GM18505 (cell line): Measurements from ENCODE around the gene RIOK1.
"Not testable (repeated sequence)": the region's sequence is repeated elsewhere in the genome, so short reads cannot be mapped to it uniquely, and the experiment has no call there.

ENCODE experiments used
- ATAC-seq: cut with Tn5 transposase; IDR thresholded peaks from one replicate; pipeline ENCODE4 v1.9.1; 2021; ENCODE audit not compliant: unreplicated experiment
- POLR2A ChIP-seq: IDR thresholded peaks from 4 replicates; pipeline ENCODE4 v1.6.1; 2011; ENCODE audit warnings: borderline replicate concordance; ENCODE audit not compliant: insufficient read depth, insufficient read length; ENCODE audit errors: extremely low read depth

Gene RIOK1

DNA sequence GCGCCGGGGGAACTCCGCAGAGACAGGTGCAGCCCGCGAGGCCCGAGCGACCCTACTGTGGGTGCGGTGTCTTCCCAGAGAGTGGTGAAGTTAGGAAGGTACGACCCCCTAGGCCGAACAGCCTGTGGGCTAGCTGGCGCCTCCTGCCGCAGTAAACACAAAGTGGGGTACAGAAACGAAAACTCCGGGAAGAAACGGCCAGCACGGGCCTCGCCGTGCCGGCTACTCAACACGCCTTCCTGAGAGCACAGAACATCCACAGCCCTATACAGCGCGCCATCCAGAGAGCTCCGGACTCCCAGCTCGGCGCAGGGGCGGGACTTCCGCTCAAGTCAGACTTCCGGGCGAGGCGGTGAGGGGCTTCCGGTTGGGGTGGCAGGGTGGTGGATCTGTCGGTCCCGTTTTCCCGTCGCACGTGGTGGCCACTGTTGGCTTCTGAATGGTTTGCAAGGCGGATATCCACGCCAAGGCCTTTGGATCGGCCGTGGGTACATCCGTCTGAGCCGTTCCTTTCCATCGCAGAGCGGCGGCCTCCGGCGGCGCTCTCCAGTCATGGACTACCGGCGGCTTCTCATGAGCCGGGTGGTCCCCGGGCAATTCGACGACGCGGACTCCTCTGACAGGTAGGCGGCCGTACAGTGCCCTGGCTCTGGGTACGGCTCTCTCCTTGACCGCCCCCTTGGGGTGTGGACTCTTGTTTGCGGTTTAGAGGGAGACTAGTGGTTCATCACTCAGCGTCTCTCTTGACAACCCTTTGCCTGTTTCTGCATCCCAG lies at the start of gene RIOK1, which contains the start of gene CAGE1:
Gene RIOK1 (plus strand): TSS at position 358 of the 775 bp plus-strand sequence. CDS start 195 bp downstream, at position 553.
Gene CAGE1 (minus strand): TSS at position 292 of the 775 bp plus-strand sequence. CDS start 2,569 bp downstream, outside the sequence.
- TF ChIP-seq POLR2A: peak; percentile 99
- ATAC-seq: peak; percentile 97

DNA sequence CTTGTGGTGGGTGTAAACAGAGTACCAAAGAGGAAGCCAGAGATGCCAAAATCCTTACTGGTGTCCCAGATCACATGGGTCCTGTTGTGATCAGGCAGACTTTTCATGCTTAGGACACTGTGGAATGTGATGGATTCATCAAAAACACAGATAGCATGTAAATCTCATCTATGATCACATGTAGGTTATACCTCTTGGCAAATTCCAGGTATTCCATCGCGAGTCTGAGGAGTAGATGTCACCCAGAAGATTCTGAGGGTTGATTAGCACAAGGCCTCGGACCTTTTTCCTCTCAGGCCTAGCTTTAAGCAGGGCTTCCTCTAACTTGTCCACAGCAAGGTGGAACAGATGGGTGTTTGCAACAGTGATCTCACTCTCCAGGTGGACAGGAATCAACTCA lies 48.3 kb upstream of the RIOK1 start:
- ATAC-seq: no peak
- no peak for TF ChIP-seq POLR2A

DNA sequence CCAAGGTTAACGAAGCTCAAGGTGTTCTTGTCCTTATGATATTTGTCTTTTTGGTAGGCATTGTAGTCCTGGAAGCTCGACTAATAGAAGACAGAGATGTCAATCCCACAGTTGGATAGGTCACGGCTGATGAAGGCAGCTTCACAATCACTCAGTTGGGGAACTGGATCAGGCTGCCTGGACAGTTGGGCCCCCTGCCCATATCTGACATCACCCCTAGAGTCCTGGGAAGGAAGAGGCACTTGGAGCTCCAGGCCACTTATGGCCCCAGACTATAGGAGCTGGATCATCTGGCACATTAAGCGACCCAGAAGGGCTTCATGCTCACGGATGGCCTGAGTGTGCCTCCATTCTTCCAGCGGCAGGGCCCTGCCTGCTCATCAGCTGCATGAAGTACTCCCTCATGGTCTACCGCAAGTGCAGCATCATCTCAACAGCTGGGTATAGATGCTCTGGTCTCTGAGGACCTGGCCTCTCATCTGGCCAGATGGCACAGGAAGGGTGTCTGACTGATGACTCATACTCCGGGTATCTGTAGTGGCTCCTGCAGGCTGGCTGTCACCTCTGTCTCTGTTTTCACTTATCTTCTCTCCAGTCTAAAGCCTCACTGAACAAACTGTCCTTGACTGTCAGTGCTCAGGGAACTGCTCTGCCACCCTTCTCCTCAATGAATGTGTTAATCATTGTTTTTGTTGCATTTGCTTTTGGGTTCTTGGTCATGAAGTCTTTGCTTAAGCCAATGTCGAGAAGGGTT lies 47.4 kb upstream of the RIOK1 start:
- ATAC-seq: no peak
- TF ChIP-seq POLR2A: no peak

DNA sequence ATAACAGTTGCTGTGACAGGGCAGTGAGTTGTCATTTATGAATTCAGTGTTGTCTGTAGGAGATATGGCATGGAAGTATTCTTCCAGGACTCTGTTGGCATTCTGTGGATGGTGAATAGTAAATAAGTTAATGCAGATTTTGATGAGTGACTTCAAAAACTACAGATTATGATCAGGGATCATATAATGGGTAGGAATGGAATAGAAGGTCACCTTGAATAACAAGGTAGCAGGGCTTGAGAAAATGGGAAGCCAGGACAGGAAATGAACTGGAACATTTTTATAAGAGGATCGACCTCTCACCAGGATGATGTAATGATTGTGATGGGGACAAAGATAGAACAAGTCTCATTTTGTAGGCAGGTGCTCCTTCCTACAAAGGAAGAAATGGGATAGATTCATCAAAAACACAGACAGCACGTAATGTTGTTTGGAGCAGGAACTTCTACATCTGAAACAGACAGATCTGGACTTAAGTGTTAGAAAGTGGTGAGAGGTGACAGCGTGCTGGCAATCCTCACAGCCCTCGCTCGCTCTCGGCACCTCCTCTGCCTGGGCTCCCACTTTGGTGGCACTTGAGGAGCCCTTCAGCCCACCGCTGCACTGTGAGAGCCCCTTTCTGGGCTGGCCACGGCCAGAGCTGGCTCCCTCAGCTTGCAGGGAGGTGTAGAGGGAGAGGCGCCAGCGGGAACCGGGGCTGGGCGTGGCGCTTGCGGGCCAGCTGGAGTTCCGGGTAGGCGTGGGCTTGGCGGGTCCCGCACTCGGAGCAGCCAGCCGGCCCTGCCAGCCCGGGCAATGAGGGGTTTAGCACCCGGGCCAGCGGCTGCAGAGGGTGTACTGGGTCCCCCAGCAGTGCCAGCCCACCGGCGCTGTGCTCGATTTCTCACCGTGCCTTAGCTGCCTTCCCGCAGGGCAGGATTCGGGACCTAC lies 45.8 kb upstream of the RIOK1 start:
- TF ChIP-seq POLR2A: no peak
- no peak for ATAC-seq

DNA sequence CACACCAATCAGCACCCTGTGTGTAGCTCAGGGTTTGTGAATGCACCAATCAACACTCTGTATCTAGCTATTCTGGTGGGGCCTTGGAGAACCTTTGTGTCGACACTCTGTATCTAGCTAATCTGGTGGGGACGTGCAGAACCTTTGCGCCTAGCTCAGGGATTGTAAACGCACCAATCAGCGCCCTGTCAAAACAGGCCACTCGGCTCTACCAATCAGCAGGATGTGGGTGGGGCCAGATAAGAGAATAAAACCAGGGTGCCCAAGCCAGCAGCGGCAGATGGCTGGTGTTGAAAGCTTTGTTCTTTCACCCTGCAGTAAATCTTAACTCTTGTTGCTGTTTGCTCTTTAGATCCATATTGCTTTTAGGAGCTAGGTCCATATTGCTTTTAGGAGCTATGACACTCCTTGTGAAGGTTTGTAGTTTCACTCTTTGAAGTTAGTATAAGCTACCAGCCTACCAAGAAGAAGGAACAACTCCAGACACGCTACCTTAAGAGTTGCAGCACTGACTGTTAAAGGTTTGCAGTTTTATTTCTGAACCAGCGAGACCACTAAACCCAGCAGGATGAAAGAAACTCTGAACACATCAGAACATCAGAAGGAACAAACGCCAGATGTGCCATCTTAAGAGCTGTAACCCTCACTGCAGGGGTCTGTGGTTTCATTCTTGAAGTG lies 44.7 kb upstream of the RIOK1 start:
- ATAC-seq: not testable (repeated sequence)

DNA sequence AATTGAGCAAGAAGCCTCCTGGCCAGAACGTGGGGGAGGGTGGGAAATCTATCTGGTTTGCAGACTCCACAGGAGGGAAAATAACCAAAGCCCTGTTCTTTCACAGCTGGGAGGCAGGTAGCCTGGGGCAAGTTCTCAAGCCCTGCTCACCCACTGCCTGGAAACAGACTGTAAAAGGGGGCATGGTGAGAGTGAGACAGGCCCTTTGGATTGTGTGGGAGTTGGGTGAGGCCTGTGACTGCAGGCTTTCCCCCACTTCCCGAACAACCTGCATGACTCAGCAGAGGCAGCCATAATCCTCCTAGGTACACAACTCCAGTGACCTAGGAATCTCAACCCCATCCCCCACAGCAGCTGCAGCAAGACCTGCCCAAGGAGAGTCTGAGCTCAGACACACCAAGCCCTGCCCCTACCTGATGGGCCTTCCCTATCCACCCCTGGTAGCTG lies 42.0 kb upstream of the RIOK1 start:
- ATAC-seq: not testable (repeated sequence)

DNA sequence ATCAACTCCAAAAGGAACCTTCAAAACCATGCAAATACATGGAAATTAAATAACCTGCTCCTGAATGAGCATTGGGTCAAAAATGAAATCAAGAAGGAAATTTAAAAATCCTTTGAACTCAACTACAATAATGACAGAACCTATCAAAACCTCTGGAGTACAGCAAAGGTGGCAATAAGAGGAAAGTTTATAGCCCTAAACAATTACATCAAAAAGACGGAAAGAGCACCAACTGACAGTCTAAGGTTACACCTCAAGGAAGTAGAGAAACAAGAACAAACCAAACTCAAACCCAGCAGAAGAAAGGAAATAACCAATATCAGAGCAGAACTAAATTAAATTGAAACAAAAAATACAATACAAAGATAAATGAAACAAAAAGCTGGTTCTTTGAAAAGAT lies 39.0 kb upstream of the RIOK1 start:
- ATAC-seq: not testable (repeated sequence)

DNA sequence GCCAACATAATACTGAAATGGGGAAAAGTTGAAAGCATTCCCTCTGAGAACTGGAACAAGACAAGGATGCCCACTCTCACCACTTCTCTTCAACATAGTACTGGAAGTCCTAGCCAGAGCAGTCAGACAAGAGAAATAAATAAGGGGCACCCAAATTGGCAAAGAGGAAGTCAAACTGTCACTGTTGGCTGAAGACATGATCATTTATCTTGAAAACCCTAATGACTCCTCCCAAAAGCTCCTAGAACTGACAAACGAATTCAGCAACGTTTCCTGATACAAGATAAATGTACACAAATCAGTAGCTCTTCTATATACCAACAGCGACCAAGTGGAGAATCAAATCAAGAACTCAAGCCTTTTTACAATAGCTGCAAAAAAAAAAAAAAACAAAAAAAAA lies 37.7 kb upstream of the RIOK1 start:
- not testable (repeated sequence) for ATAC-seq

DNA sequence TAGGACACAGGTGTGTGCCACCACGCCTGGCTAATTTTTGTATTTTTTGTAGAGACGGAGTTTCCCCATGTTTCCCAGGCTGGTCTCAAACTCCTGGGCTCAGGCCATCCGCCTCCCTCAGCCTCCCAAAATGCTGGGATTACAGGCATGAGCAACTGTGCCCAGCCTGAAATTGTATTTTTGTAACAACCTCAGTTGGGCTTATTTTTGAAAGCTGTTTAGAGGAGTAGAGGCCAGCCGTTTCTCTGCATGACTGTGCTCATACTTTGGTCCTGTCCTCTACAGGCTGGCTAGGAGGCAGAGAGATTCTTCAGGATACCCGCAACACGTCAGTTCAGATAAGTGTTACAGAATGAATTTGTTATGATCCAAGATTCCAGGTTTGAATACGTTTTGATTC lies 22.2 kb upstream of the RIOK1 start:
- TF ChIP-seq POLR2A: no peak
- ATAC-seq: no peak

DNA sequence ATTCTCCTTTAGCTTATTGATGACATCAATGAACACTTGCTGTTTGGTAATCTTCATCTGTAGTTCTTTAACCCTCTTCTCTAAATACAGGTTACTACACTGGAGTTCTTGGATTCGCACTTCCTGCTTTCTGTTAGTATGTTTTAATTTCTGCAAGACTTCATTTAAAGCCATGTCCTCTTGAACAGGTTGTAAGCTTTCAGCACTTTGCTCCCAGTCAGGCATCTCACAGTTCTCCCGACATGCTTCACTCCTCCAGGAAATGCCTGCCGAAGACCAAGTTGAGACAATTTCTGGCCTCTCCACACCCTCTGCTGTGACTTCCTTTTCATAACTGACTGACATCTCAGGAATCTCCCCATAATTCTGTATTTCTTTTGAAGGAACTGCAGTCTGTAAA lies 15.9 kb upstream of the RIOK1 start:
- TF ChIP-seq POLR2A: no peak

DNA sequence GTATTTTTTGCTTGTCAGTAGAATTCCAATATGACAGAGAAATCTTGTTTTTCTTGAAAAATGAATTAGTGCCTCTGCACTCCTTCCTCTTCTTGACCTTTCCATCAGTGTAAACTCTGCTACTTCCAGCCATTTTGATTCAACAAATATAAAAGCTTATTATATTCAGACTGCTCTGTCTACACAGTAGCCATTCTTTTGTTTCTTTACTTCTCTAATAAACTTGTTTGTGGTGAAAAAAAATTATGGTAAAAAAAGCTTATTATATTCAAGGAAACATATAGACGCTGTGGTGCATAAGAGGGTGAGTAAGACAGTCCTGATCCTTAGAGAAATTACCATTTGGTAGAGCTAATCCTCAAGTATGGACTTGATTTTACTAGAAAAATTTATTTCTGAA lies 11.6 kb upstream of the RIOK1 start:
- no peak for TF ChIP-seq POLR2A
- no peak for ATAC-seq

More for the DNA sequence above, 15.9 kb upstream of the RIOK1 start:
- ATAC-seq: no peak

DNA sequence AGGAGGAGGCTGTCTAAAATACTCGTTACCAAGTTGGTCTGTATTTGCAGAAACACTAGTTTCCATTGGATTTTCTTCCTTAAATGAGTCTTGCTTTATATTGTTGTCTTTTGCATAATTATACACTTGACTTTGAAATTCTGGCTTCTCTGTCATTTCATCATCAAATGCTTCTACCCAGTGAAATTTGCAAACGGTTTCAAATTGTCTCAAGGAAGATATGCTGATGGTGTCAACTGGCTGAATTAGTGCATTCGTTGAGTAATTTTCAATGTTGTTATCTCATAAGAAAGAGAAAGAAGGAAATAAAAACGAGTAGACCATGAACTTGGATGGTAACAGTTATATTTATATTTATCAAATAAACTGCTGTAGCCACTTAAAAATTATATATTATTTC lies 10.9 kb upstream of the RIOK1 start:
- TF ChIP-seq POLR2A: no peak
- ATAC-seq: no peak

DNA sequence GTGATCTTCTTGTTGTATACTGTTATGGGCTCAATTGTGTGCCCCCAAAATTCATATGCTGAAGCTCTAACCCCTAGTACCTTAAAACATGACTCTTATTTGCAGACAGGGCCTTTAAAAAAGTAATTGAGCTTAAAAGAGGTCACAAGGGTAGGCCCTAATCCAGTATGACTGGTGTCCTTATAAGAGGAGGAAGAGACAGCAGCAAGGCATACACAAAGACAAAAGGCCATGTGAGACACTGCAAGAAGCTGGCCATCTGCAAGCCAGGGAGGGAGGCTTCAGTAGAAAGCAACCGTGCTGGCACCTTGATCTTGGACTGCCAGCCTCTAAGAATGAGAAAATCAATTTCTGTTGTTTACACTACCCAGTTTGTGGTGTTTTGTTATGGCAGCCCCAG lies 8.5 kb upstream of the RIOK1 start:
- no peak for ATAC-seq
- no peak for TF ChIP-seq POLR2A
